ENCODE data around the gene L3MBTL1.
A peak's percentile ranks its signal among the peaks of the same experiment; 100 is the strongest.

L3MBTL1 gene

GRCh38 chr20:43536041-43536816 is 28.7 kb downstream of the L3MBTL1 start:
- no peak for DNase-seq (ENCODE audit: low spot score)

- no peak for DNase-seq (ENCODE audit: low spot score)
These were observed 29.4 kb downstream of the L3MBTL1 start for GRCh38 chr20:43536817-43537440.

GRCh38 chr20:43537921-43538877 is 30.7 kb downstream of the L3MBTL1 start:
- DNase-seq (ENCODE audit: low spot score): peak; percentile 48

- DNase-seq (ENCODE audit: low spot score): no peak
These were observed 31.6 kb downstream of the L3MBTL1 start for GRCh38 chr20:43538878-43539700.

GRCh38 chr20:43539975-43540672 is 32.6 kb downstream of the L3MBTL1 start:
- no peak for DNase-seq (ENCODE audit: low spot score)

- no peak for DNase-seq (ENCODE audit: low spot score)
These were observed 33.2 kb downstream of the L3MBTL1 start for GRCh38 chr20:43540673-43541060.

GRCh38 chr20:43541214-43541613 is 33.7 kb downstream of the L3MBTL1 start:
- DNase-seq (ENCODE audit: low spot score): no peak

GRCh38 chr20:43542161-43542560 is 34.7 kb downstream of the L3MBTL1 start:
- DNase-seq (ENCODE audit: low spot score): no peak

- no peak for DNase-seq (ENCODE audit: low spot score)
These were observed 35.2 kb downstream of the L3MBTL1 start for GRCh38 chr20:43542674-43543073.

- no peak for DNase-seq (ENCODE audit: low spot score)
These were observed 35.6 kb downstream of the L3MBTL1 start for GRCh38 chr20:43543138-43543537.

- no peak for DNase-seq (ENCODE audit: low spot score)
These were observed 37.0 kb downstream of the L3MBTL1 start for GRCh38 chr20:43544501-43544900.

GRCh38 chr20:43545837-43546578 is 38.5 kb downstream of the L3MBTL1 start:
- peak; percentile 31 for DNase-seq (ENCODE audit: low spot score)

- DNase-seq (ENCODE audit: low spot score): no peak
These were observed 40.9 kb downstream of the L3MBTL1 start for GRCh38 chr20:43548273-43548880.

GRCh38 chr20:43549416-43550065 is 42.0 kb downstream of the L3MBTL1 start:
- no peak for DNase-seq (ENCODE audit: low spot score)

GRCh38 chr20:43550456-43550855 is 43.0 kb downstream of the L3MBTL1 start:
- DNase-seq (ENCODE audit: low spot score): no peak

- no peak for DNase-seq (ENCODE audit: low spot score)
These were observed 46.9 kb downstream of the L3MBTL1 start for GRCh38 chr20:43554369-43554768.

- no peak for DNase-seq (ENCODE audit: low spot score)
These were observed 51.1 kb downstream of the L3MBTL1 start, which contains the start of gene SGK2 for GRCh38 chr20:43558412-43559146. TSS of gene SGK2 (plus strand) at chr20:43559027. CDS start at chr20:43566496, 7,469 bp downstream.
